Pericardium fibroblast (primary cell): ENCODE measurements around the gene TMEM14C. TPM values are rescaled to one million over a fixed set of nuclear protein-coding genes. Genes with fewer than 3 reads are reported as not detected.

ENCODE experiments used
- total RNA-seq: library from RNA; depleted of rRNA; stranded (reverse); fragments of >200 nt; gene quantifications from 2 replicates; pipeline ENCODE4 v1.2.3, GENCODE V29; 2015

The TMEM14C gene
- 169 and 200 TPM in 2 replicates for total RNA-seq

GRCh38 chr6:10722820-10723566 lies at the start of gene TMEM14C:
Gene TMEM14C (plus strand): TSS chr6:10723070. CDS start chr6:10724614, 1,544 bp downstream.

DNA sequence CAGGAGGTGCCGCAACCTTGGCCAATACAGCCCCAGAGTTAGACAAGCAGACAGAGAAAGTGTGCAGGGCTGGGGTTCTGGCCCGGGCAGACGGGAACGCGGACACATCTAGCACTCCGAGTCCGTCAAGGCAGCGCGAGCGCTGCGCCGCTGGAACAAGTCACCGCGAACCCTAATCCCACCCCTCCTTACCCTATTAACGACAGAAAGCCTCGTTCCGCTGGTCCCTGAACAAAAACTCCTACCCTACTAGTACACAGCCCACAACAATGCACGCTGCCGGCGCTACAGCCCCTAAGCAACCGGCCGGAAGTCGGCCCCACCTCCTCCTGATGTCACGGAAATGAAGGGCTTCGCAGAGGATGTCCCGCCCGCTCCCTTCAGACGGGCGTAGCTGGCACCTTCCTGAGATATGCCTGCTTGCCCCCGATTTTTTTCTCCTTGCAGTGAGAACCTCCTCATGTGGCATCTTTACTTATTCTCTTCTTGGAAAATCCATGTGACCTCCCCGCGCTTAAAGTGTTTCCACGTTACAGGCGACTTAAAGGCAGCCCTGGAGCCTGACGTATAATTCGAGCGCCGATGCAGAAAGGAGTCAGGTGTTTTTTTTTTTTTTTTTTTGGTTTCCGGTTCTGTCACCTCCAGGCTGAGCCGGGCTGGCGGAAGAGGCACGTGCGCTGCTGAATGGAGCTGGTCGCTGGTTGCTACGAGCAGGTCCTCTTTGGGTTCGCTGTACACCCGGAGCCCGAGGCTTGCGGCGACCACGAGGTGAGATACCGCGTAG lies 28.4 kb upstream of the TMEM14C start, which contains the start of the genes C6orf52 and PAK1IP1:
C6orf52 (minus strand) TSS at position 315 of the 784 bp plus-strand sequence. CDS start 7,066 bp downstream, outside the sequence.
PAK1IP1 (plus strand) TSS at position 671 of the 784 bp plus-strand sequence; CDS start at position 685, 14 bp downstream.

DNA sequence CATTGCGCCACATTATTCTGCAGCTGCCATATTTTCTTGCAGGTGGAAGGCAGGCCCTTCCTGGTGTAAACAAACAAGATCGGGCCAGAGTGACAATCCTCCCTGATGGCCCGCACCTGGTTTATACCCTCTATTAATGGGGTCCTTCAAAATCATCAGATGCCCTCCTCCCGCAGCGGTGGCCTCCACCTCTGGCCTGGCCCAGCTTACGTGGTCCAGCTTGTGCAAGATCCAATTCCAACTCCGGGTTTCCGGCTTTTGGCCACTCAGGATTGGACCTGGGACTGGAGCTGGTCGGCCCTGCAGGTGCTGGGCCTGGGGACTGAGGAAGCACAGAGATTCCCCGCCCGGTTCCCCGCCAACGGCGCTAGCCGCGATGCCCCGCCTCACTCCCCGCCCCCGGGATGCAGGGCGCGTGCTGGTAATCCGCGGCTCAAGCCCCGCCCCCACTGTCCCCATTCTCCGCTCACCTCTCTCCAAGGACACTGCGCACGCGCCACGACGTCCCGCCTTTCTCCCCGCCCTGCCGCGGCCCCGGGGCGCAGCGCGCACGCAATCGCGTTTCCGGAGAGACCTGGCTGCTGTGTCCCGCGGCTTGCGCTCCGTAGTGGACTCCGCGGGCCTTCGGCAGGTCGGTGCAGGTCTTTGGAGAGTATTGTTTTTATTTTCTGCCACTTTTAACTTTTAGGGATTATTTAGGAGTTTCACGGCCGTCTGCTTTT lies 24.5 kb downstream of the TMEM14C start, which contains the start of gene TMEM14B:
TMEM14B (plus strand) TSS at position 555 of the 722 bp plus-strand sequence. CDS start 1,441 bp downstream, outside the sequence.

Other genes starting within 250 kb of the TMEM14C start
- gene GCNT2, start 201.7 kb upstream of the TMEM14C start, total RNA-seq: not detected in 2 replicates
- gene C6orf52, start 28.5 kb upstream of the TMEM14C start, total RNA-seq: 0.23 TPM in 1 of 2 replicates, not detected in the other
- gene PAK1IP1, start 28.1 kb upstream of the TMEM14C start, total RNA-seq: 9.3 and 9.8 TPM in 2 replicates
- gene TMEM14B, start 24.7 kb downstream of the TMEM14C start, total RNA-seq: 67.9 and 69.8 TPM in 2 replicates
- not detected in 2 replicates for gene MAK, start 115.5 kb downstream of the TMEM14C start, total RNA-seq
- gene GCM2, start 159.0 kb downstream of the TMEM14C start, total RNA-seq: not detected in 2 replicates
- not detected in 2 replicates for gene SYCP2L, start 164.0 kb downstream of the TMEM14C start, total RNA-seq